Breast epithelium (tissue), 3 donors: ENCODE measurements around the gene FHIT.
"Not testable (repeated sequence)": the region's sequence is repeated elsewhere in the genome, so short reads cannot be mapped to it uniquely, and the experiment has no call there.

Experiments used
- CTCF ChIP-seq, 3 donors: fragments of 450-650 bp; IDR thresholded peaks; one replicate each; pipeline ENCODE4 v1.5.1; 2016 to 2017; ENCODE audit warnings: antibody characterized with exemption in 3 of 3, mild to moderate bottlenecking in 3 of 3, moderate library complexity in 3 of 3
- POLR2A ChIP-seq: fragments of 450-650 bp; IDR thresholded peaks from one replicate; pipeline ENCODE4 v1.6.1; 2016; ENCODE audit warnings: antibody characterized with exemption, mild to moderate bottlenecking, moderate library complexity

DNA sequence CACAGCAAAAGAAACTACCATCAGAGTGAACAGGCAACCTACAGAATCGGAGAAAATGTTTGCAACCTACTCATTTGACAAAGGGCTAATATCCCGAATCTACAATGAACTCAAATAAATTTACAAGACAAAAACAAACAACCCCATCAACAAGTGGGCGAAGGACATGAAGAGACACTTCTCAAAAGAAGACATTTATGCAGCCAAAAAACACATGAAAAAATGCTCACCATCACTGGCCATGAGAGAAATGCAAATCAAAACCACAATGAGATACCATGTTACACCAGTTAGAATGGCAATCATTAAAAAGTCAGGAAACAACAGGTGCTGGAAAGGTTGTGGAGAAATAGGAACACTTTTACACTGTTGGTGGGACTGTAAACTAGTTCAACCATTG, 35.1 kb downstream of the FHIT start:
- TF ChIP-seq POLR2A; CTCF (IDR thresholded peaks at IDR 0.05): not testable (repeated sequence)
